ENCODE data around the gene LAMP2.
A peak's percentile ranks its signal among the peaks of the same experiment; 100 is the strongest.
"Not testable (repeated sequence)": the region's sequence is repeated elsewhere in the genome, so short reads cannot be mapped to it uniquely, and the experiment has no call there.

The LAMP2 gene

DNA sequence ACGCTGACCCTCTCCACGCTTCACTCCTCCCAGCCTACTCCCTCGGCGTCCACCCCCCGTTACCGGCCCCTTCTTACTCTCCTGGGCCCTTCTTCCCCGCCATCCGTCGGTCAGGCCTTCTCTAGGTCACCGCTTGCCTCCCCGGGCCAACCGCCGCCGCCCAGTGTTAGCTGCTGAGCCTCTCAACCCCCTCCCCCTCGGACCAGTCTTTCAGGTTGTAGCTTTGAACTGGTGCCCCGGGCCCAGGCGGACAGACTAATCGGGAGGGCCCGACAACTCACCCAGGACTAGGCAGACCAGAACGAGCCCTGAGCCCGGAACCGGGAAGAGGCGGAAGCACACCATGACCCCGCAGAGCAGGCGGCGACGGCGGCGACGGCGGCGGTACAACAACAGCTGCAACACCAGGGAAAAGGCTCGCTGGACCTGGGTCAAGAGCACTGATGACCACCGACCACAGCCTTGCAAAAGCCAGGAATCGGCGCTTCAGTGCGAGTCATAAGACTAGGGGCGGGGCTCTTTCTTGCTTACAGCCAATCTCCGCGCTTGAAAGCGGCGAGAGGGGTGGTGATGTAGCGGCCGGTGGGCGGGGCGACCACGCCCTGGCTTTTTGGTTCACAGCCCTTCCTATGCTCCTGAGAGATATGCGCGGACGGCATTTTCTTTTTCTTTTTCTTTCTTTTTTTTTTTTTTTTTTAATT is at the start of gene LAMP2:
TSS of gene LAMP2 (minus strand) at position 472 of the 701 bp plus-strand sequence. CDS start at position 345, 127 bp downstream.
- Mint-ChIP-seq H3K27me3 (no peaks in the 10 kb centered on the region), H3K27ac (peak within 1 kb of the TSS; percentile 90), H3K4me1 (peaks cover 25% of the 10 kb centered on the region), H3K9me3 (no peaks in the 10 kb centered on the region), H3K4me3 (peak within 1 kb of the TSS; percentile 85), H3K36me3 (no peaks in the 10 kb centered on the region)
- ATAC-seq = peak; percentile 99

DNA sequence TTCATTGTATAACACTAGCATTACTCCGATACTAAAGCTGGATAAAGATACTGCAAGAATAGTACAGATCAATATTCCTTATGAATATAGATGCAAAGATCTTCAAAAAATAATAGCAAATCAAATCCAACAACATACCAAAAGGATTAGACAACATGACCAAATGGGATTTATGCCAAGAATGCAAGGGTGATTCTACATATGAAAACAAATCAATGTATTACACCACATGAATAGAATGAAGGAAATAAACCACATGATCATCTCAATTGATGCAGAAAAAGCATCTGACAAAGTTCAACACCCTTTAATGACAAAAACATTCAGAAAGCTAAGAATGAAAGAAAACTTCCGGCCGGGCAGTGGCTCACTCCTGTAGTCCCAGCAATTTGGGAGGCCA is 48.8 kb upstream of the LAMP2 start:
- H3K27ac Mint-ChIP-seq = no peak overlapping the region
- H3K4me3 Mint-ChIP-seq = no peak overlapping the region
- no peak for ATAC-seq
- H3K4me1 Mint-ChIP-seq = peaks cover 6% of the 10 kb centered on the region
- H3K9me3 Mint-ChIP-seq = peaks cover under 1% of the 10 kb centered on the region
- no peaks in the 10 kb centered on the region for H3K27me3 Mint-ChIP-seq
- H3K36me3 Mint-ChIP-seq = peaks cover 7% of the 10 kb centered on the region

DNA sequence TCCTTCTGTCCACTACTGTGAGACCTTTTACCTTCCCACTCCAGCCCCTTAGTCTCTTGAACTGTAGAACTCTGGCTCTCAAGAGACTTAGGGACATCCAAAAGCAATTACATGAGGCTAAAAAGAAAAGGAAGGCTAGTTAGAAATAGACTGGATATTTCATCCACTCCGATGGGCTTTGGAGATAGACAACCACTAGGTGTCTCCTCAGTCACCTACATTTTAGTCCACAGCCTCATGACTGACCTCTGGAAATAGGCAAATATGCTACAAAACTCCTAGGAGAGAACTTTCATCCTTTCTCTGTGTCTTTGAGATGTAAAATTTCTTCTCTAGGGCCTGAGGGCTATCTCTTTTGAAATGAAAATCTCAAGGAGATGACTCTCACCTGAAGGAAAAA is 45.1 kb upstream of the LAMP2 start:
- no peak for ATAC-seq
- Mint-ChIP-seq H3K4me3 (no peak overlapping the region), H3K27ac (no peak overlapping the region), H3K36me3 (no peaks in the 10 kb centered on the region), H3K27me3 (no peaks in the 10 kb centered on the region), H3K4me1 (no peaks in the 10 kb centered on the region), H3K9me3 (no peaks in the 10 kb centered on the region)

DNA sequence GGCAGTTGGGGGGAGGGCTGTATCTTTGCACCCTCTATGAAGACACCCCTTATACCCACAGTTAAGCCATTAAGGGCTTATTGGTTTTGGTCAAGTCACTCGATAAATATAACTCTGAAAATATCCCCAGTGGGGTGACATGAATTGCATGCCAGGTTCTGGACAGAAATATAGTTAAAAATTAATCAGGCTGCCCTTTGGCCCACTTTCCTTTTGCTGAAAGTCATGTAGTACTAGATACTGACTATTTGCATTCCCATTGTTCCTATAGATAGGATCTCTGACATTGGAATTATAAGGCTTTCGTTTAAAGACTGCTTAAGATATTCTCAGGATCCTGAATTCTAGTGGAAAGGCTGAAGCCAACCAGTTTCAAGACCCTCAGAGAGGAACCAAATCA is 43.5 kb upstream of the LAMP2 start:
- Mint-ChIP-seq H3K4me1 (no peaks in the 10 kb centered on the region), H3K36me3 (no peaks in the 10 kb centered on the region), H3K4me3 (no peak overlapping the region), H3K27ac (no peak overlapping the region), H3K27me3 (no peaks in the 10 kb centered on the region), H3K9me3 (no peaks in the 10 kb centered on the region)
- no peak for ATAC-seq

DNA sequence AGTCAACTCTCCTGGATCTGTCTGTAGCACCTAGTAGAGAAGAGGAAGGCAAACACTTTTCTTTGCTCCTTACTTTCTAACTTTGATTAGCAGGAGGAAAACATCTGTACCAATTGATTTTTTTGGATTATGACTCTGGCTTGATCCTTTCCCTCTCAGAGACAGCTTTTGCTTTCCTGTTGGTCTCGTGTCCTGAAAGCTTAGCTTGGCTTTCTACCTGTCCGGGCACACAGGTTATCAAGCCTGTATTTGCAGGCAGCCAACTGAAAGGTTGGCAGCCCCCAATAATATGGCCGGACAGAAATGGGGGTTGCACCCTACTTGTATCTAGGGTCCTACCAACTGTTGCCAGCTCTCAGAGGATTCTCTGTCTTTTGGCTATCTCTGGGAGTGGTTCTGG is 43.1 kb upstream of the LAMP2 start:
- no peaks in the 10 kb centered on the region for H3K4me1 Mint-ChIP-seq
- no peak overlapping the region for H3K4me3 Mint-ChIP-seq
- no peak overlapping the region for H3K27ac Mint-ChIP-seq
- no peaks in the 10 kb centered on the region for H3K27me3 Mint-ChIP-seq
- no peaks in the 10 kb centered on the region for H3K36me3 Mint-ChIP-seq
- ATAC-seq = no peak
- no peaks in the 10 kb centered on the region for H3K9me3 Mint-ChIP-seq

DNA sequence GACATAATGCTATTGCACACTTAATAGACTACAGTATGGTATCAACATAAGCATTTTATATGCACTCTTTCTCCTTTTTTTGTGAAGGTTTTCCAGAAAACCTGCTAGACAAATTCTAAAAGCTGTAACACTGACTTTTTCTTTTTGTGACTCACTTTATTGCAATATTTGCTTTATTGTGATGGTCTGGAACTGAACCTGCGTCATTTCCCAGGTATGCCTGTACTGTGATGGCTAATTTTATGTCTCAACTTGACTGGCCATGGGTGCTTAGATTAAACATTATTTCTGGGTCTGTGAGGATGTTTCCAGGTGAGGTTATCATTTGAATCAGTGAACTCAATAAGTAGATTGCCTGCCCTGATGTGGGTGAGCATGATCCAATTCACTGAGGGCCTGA is 35.5 kb upstream of the LAMP2 start:
- H3K27me3 Mint-ChIP-seq = no peaks in the 10 kb centered on the region
- no peak overlapping the region for H3K27ac Mint-ChIP-seq
- H3K4me3 Mint-ChIP-seq = no peak overlapping the region
- no peaks in the 10 kb centered on the region for H3K36me3 Mint-ChIP-seq
- H3K9me3 Mint-ChIP-seq = no peaks in the 10 kb centered on the region
- H3K4me1 Mint-ChIP-seq = no peaks in the 10 kb centered on the region
- ATAC-seq = no peak

DNA sequence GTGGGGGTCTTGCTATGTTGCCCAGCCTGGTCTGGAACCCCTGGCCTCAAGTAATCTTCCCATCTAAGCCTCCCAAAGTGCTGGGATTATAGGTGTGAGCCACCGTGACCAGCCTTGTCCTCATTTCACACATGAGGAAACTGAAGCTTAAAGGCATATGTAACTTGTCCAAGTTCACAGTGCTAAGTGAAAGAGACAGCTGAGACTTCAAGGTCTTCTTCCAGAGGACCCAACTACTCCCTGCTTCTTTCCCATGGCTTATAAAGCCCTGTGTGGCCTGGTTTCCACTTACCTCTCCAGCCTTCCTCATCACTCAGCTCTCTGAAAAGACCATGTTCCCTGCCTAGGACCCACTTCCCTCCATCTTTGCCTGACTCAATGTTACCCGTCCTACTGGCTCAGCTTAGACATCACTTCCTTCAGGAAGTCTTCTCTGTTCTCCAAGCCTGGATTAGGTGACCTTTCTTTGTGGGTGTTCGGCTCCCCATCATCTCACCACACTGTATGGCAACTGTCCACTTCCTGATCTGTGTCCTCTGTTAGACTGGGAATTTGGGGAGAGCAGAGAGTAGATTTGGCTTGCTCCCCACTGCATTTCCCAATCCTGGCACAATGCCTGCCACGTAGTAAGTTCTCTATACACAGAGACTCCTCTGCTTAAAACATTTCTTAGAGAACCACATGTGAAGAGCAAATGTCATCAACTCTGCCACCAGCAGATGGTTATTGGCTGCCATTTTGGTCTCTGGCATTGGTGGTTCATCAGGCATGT is 30.4 kb upstream of the LAMP2 start:
- no peak for ATAC-seq
- H3K4me1 Mint-ChIP-seq = peaks cover 8% of the 10 kb centered on the region
- no peak overlapping the region for H3K4me3 Mint-ChIP-seq
- H3K27ac Mint-ChIP-seq = no peak overlapping the region
- H3K36me3 Mint-ChIP-seq = no peaks in the 10 kb centered on the region
- H3K27me3 Mint-ChIP-seq = no peaks in the 10 kb centered on the region
- no peaks in the 10 kb centered on the region for H3K9me3 Mint-ChIP-seq

DNA sequence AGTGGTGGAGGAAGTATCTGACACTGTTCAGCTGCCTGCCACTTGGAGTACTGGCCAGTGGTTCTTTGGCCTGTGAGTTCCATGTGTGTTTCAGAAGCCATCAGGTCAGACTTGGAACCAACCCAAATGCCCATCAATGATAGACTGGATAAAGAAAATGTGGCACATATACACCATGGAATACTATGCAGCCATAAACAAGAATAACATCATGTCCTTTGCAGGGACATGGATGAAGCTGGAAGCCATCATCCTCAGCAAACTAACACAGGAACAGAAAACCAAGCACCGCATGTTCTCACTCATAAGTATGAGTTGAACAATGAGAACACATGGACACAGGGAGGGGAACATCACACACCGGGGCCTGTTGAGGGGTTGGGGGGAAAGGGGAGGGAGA is 21.0 kb upstream of the LAMP2 start:
- H3K27me3 Mint-ChIP-seq, H3K36me3 Mint-ChIP-seq, H3K9me3 Mint-ChIP-seq, ATAC-seq, H3K4me1 Mint-ChIP-seq, H3K27ac Mint-ChIP-seq, H3K4me3 Mint-ChIP-seq: not testable (repeated sequence)

DNA sequence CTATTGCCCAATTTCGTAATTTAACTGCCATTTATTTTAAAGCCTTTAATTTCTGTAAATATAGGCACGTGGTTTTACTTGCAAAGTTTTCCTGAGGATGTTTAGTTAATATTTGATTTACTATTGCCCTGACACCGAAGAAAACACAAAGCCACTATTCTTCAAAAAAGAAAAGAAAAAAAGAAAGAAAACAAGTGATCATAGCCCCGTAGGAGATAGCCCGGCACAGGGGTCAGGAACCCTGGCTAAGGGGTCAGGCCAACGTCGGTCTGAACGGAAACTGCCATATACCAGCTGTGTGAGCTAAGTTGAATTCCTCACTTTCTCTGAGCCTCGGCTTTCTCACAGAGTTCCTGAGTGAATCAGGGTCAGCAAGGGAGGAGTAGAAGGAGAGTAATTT is 17.7 kb upstream of the LAMP2 start:
- H3K27me3 Mint-ChIP-seq = no peaks in the 10 kb centered on the region
- peaks cover 5% of the 10 kb centered on the region for H3K4me1 Mint-ChIP-seq
- no peaks in the 10 kb centered on the region for H3K36me3 Mint-ChIP-seq
- no peak for ATAC-seq
- no peak overlapping the region for H3K27ac Mint-ChIP-seq
- no peak overlapping the region for H3K4me3 Mint-ChIP-seq
- no peaks in the 10 kb centered on the region for H3K9me3 Mint-ChIP-seq

DNA sequence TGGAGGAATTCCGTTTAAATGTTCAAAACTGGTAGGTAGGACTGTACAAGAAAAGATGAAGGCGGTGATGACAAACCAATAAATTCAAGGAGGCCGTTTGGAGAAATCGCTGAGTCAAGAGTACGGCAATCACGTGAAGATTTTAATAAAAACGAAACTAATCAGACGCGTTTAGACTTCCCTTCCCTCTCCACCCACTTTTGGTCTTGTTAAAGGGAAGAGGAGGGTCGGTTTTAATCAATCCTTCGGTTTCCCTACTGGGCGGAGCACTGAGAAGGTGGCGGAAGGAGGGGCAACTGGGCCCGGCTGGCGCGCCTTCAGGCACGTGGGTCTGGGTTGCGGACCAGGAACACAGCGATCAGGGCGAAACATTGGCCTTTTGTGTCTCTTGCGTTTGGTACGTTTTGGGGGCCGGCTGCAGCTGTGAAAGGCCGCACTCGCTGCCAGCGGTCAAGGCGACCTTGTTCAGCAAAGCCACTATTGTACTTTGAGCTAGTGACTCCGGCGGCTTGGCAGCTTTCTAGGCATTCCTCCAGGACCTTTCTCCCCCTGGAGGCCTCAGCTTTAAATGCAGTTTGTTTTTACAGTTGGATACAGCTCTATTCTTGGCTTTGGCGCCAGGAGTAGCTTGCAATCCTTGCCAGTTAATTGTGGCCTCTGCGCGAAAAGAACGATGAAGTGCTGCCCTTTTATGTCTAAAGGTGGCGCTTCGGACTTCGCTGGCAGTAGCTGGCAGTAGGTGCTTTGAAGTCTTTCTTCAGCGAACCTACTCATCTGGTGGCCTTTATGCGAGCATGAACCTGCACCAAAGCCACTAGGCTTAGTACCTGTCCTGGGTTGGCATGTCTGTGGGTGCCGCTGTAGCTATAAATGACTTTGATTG is 16.8 kb upstream of the LAMP2 start:
- H3K27me3 Mint-ChIP-seq = no peaks in the 10 kb centered on the region
- H3K9me3 Mint-ChIP-seq = no peaks in the 10 kb centered on the region
- H3K4me1 Mint-ChIP-seq = peaks cover 5% of the 10 kb centered on the region
- H3K27ac Mint-ChIP-seq = peak overlapping the region; percentile 75
- H3K4me3 Mint-ChIP-seq = peak overlapping the region; percentile 81
- peak; percentile 86 for ATAC-seq
- no peaks in the 10 kb centered on the region for H3K36me3 Mint-ChIP-seq

DNA sequence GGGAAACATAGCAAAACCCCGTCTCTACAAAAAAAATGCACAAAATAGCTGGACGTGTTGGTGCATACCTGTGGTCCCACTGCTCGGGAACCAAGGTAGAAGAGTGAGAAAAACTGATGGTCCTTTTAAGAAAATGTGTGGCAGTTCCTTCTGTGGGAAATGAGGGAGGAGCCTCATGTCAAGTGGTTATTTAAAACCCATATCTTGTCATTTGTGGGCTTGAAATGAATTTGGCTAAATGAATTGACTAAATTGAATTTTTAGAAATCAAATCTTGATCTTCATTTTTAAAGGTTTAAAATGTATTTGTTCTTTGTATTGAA is 16.2 kb upstream of the LAMP2 start:
- ATAC-seq = no peak
- Mint-ChIP-seq H3K4me3 (peak overlapping the region; percentile 81), H3K36me3 (no peaks in the 10 kb centered on the region), H3K4me1 (peaks cover 5% of the 10 kb centered on the region), H3K27ac (peak overlapping the region; percentile 75), H3K27me3 (no peaks in the 10 kb centered on the region), H3K9me3 (no peaks in the 10 kb centered on the region)

DNA sequence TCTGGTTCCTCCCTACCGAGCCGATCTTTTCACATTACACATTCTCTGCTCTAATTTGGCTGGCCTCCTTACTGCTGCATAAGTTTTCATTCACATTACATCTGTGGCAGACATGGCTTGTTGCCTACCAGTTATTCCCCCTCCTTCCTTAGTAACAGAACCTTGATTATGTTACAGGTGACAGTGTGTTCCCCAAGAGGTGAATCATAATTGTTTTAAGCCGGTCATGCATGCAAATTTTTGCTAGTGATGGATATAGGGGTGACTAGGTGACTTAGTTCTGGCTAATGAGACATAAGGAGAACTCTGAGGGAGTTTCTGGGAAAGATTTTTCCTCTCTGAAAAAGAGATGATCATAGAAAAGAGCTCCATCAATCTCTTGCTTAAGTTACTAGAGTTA is 8.4 kb upstream of the LAMP2 start:
- no peaks in the 10 kb centered on the region for H3K4me1 Mint-ChIP-seq
- H3K4me3 Mint-ChIP-seq = no peak overlapping the region
- H3K27me3 Mint-ChIP-seq = no peaks in the 10 kb centered on the region
- no peak overlapping the region for H3K27ac Mint-ChIP-seq
- H3K36me3 Mint-ChIP-seq = no peaks in the 10 kb centered on the region
- no peaks in the 10 kb centered on the region for H3K9me3 Mint-ChIP-seq
- ATAC-seq = no peak

DNA sequence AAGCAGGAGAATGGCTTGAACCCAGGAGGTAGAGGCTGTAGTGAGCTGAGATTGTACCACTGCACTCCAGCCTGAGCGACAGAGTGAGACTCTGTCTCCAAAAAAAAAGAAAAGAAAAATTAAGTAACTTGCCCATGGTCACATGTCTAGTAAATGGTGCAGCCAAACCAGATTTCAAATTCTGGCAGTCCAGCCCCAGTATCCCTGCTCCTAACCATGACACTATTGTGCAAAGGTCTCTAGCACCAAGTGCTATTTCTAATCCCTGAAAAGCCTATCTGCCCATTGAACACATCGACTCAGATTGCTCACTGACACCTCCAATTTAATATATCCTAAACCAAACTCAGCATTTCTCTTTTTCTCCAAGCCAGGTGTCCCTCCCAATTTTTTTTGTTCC is 7.6 kb upstream of the LAMP2 start:
- Mint-ChIP-seq H3K27ac (no peak overlapping the region), H3K27me3 (no peaks in the 10 kb centered on the region), H3K9me3 (no peaks in the 10 kb centered on the region), H3K4me1 (no peaks in the 10 kb centered on the region), H3K4me3 (no peak overlapping the region), H3K36me3 (no peaks in the 10 kb centered on the region)
- no peak for ATAC-seq

DNA sequence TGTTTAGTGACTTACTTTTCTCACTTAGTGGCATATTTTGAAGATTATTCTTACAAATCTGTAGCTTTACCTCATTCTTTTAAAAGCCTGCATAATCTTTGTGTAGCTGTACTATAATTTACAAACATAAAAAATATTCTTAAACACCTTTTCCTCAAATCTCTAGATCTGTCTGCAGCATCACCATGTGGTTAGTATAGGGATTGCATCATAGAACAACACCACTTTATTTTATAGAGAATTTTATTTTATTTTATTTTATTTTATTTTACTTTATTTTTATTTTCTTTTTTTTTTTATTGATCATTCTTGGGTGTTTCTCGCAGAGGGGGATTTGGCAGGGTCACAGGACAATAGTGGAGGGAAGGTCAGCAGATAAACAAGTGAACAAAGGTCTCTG is 6.4 kb upstream of the LAMP2 start:
- not testable (repeated sequence) for H3K4me3 Mint-ChIP-seq, H3K4me1 Mint-ChIP-seq, H3K27me3 Mint-ChIP-seq, H3K27ac Mint-ChIP-seq, H3K36me3 Mint-ChIP-seq, ATAC-seq, H3K9me3 Mint-ChIP-seq

DNA sequence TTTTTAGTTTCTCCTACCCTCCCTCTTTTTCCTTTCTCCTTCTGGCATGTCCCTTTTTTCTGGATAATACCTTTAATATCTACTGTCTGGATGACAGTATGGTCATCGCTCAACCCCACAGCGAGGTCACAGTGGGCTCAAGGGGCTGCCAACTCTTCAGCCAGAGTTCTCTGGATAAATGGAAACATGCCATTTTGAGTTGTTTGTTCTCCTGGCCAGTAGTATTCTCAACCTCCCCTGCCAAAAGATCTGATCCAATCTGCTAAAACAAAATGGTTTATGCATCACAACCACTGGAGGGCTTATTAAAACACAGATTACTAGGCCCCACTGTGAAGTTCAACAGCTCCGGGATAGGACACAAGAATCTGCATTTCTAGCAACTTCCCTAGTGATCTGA is 5.0 kb upstream of the LAMP2 start:
- no peaks in the 10 kb centered on the region for H3K9me3 Mint-ChIP-seq
- no peaks in the 10 kb centered on the region for H3K4me1 Mint-ChIP-seq
- H3K4me3 Mint-ChIP-seq = no peak overlapping the region
- ATAC-seq = no peak
- H3K36me3 Mint-ChIP-seq = no peaks in the 10 kb centered on the region
- H3K27ac Mint-ChIP-seq = no peak overlapping the region
- H3K27me3 Mint-ChIP-seq = no peaks in the 10 kb centered on the region

Measured in stimulated activated memory B cell treated with anti-CD40 and anti-IgM and Interleukin-4, amounts not matched to agents 10 μg/mL and 1 μg/mL and 100 μg/mL, for 72 hours (primary cell).